ENCODE results near the gene AKT3.

DNA sequence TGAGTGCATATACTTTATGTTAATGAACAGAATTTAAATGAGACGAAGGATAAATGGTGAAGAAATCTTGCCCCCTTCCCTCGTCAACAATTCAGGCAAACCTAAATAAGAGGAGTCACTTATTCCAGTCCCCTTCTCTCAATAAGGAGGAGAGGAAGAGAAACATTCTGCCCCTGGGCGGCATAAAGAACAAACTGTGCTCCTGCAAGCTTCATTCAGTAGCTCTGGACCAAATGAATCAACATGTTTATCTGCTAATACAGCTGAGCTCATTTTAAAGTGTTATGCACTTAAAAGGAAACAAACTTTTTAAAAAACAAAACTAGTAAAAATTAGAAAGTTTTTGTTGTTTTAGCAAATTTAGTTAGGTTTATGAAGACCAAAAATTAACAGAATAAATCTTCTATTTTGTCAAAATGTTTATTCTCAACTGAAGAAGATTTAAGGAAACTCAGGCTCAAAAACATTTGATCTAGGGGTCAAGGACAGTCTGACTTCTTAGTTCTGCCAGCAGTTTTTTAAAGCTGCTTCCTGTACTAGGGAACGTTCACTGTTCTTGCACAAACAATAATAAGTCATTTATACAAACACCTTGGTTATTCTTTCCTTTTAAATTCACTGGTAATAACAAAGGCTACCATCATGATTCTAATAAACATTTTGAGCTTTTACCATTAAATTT lies 58.3 kb downstream of the AKT3 start:
- TF ChIP-seq POLR2A (IDR thresholded peaks at IDR 0.05) = no peak
- TF ChIP-seq, protein P1, sequence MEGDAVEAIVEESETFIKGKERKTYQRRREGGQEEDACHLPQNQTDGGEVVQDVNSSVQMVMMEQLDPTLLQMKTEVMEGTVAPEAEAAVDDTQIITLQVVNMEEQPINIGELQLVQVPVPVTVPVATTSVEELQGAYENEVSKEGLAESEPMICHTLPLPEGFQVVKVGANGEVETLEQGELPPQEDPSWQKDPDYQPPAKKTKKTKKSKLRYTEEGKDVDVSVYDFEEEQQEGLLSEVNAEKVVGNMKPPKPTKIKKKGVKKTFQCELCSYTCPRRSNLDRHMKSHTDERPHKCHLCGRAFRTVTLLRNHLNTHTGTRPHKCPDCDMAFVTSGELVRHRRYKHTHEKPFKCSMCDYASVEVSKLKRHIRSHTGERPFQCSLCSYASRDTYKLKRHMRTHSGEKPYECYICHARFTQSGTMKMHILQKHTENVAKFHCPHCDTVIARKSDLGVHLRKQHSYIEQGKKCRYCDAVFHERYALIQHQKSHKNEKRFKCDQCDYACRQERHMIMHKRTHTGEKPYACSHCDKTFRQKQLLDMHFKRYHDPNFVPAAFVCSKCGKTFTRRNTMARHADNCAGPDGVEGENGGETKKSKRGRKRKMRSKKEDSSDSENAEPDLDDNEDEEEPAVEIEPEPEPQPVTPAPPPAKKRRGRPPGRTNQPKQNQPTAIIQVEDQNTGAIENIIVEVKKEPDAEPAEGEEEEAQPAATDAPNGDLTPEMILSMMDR (IDR thresholded peaks at IDR 0.05) = no peak
